CD4-positive, CD25-positive, alpha-beta regulatory T cell (primary cell): ENCODE data around the gene CLIC4. TPM values are rescaled to one million over a fixed set of nuclear protein-coding genes. Genes with fewer than 3 reads are reported as not detected.
"Not testable (repeated sequence)": the region's sequence is repeated elsewhere in the genome, so short reads cannot be mapped to it uniquely, and the experiment has no call there.

ENCODE experiments used
- ATAC-seq, 2 donors: fragments of 150-1000 bp; cut with Tn5 transposase; one replicate each; pipeline ENCODE4 v1.10.0; 2021; ENCODE audit warnings: low read depth in 2 of 2, moderate number of reproducible peaks in 2 of 2, moderate library complexity in 1 of 2
- DNase-seq, 3 donors: peaks; one replicate each; pipeline versions ENCODE4 v3.0.0 to v3.0.0-alpha.2; 2012 to 2022; ENCODE audit warnings: mixed read lengths in 1 of 3
- H3K27ac ChIP-seq: one replicate; pipeline ENCODE4 v1.7.0; 2013; ENCODE audit warnings: mild to moderate bottlenecking, low read length; ENCODE audit not compliant: insufficient read depth, poor library complexity, severe bottlenecking
- H3K27me3 ChIP-seq: one replicate; pipeline ENCODE4 v1.7.0; 2013; ENCODE audit warnings: low read length; ENCODE audit not compliant: control insufficient read depth, insufficient read depth
- H3K36me3 ChIP-seq: one replicate; pipeline ENCODE4 v1.7.0; 2013; ENCODE audit warnings: mild to moderate bottlenecking, low read length, moderate library complexity; ENCODE audit not compliant: control insufficient read depth, insufficient read depth
- H3K4me1 ChIP-seq: 2 replicates; pipeline ENCODE4 v1.7.0; 2013; ENCODE audit warnings: mild to moderate bottlenecking, low read length; ENCODE audit not compliant: insufficient read depth, control insufficient read depth, poor library complexity, severe bottlenecking
- H3K4me3 ChIP-seq: one replicate; pipeline ENCODE4 v1.7.0; 2013; ENCODE audit warnings: low read depth, mild to moderate bottlenecking, low read length, moderate library complexity
- H3K9me3 ChIP-seq, 2 experiments: 1 replicate in 1 of 2; 2 replicates in 1 of 2; pipeline ENCODE4 v1.7.0; 2013; ENCODE audit warnings: low read length in 2 of 2, mild to moderate bottlenecking in 1 of 2, moderate library complexity in 1 of 2; ENCODE audit not compliant: control insufficient read depth in 2 of 2
- H3K27ac Mint-ChIP-seq, 3 donors: one replicate each; pipeline ENCODE4 v1.8.0; 2020 to 2022; ENCODE audit warnings: mild to moderate bottlenecking in 3 of 3, mixed read lengths in 3 of 3, moderate library complexity in 2 of 3
- H3K27me3 Mint-ChIP-seq: one replicate; pipeline ENCODE4 v1.8.0; 2022; ENCODE audit warnings: mild to moderate bottlenecking, mixed read lengths
- H3K36me3 Mint-ChIP-seq: one replicate; pipeline ENCODE4 v1.8.0; 2020; ENCODE audit warnings: mixed read lengths
- H3K4me1 Mint-ChIP-seq, 4 donors: one replicate each; pipeline ENCODE4 v1.8.0; 2020 to 2022; ENCODE audit warnings: mixed read lengths in 4 of 4, mild to moderate bottlenecking in 1 of 4
- H3K4me3 Mint-ChIP-seq, 4 donors: one replicate each; pipeline ENCODE4 v1.8.0; 2020 to 2022; ENCODE audit warnings: mild to moderate bottlenecking in 4 of 4, mixed read lengths in 4 of 4, moderate library complexity in 3 of 4
- H3K9me3 Mint-ChIP-seq, 7 donors: one replicate each; pipeline ENCODE4 v1.8.0; 2020 to 2022; ENCODE audit warnings: mixed read lengths in 7 of 7, mild to moderate bottlenecking in 3 of 7, moderate library complexity in 2 of 7
- polyA plus RNA-seq, 4 donors: library from polyadenylated mRNA; unstranded; fragments of 300-500 nt; fragmentation: Illumina TruSeq; gene quantifications; one replicate each; pipeline ENCODE4 v1.2.3, GENCODE V29; 2021
- total RNA-seq: library from RNA; stranded (reverse); gene quantifications from one replicate; pipeline ENCODE4 v1.2.3, GENCODE V29; 2022

CLIC4 gene
- total and polyA plus RNA-seq, 5 donors from 2014 or later, result 0.08 to 2.1 (median 0.97) TPM

GRCh38 chr1:24733342-24733741 lies 11.9 kb upstream of the CLIC4 start:
- H3K27ac ChIP-seq, H3K4me3 Mint-ChIP-seq, H3K9me3 Mint-ChIP-seq, H3K36me3 ChIP-seq, H3K9me3 ChIP-seq, DNase-seq, H3K27me3 ChIP-seq, H3K36me3 Mint-ChIP-seq, H3K27me3 Mint-ChIP-seq, H3K4me1 Mint-ChIP-seq, H3K4me3 ChIP-seq, H3K27ac Mint-ChIP-seq, H3K4me1 ChIP-seq: not testable (repeated sequence)
- ATAC-seq, result peak in 1 of 2 donors; percentile 25

- ATAC-seq (no peak), DNase-seq (no peak)
- H3K4me1 Mint-ChIP-seq, result no peaks in the 10 kb centered on the region
- H3K4me3 ChIP-seq, result no peak overlapping the region
- no peaks in the 10 kb centered on the region for H3K9me3 Mint-ChIP-seq
- H3K4me3 Mint-ChIP-seq, result no peak overlapping the region
- H3K36me3 ChIP-seq, result no peaks in the 10 kb centered on the region
- no peak overlapping the region for H3K27ac Mint-ChIP-seq
- H3K27me3 Mint-ChIP-seq, result peaks cover 13% of the 10 kb centered on the region
- no peaks in the 10 kb centered on the region for H3K4me1 ChIP-seq
- H3K27me3 ChIP-seq, result no peaks in the 10 kb centered on the region
- H3K27ac ChIP-seq, result no peak overlapping the region
- no peaks in the 10 kb centered on the region for H3K36me3 Mint-ChIP-seq
- H3K9me3 ChIP-seq, result no peaks in the 10 kb centered on the region
Measured at GRCh38 chr1:24735156-24735508, 10.1 kb upstream of the CLIC4 start.

GRCh38 chr1:24735509-24736375 lies 9.5 kb upstream of the CLIC4 start:
- H3K27me3 ChIP-seq, result no peaks in the 10 kb centered on the region
- H3K4me3 ChIP-seq, result no peak overlapping the region
- H3K36me3 ChIP-seq, result no peaks in the 10 kb centered on the region
- H3K4me1 Mint-ChIP-seq, result no peaks in the 10 kb centered on the region
- no peaks in the 10 kb centered on the region for H3K4me1 ChIP-seq
- no peaks in the 10 kb centered on the region for H3K36me3 Mint-ChIP-seq
- DNase-seq, result no peak
- no peaks in the 10 kb centered on the region for H3K9me3 ChIP-seq
- no peak overlapping the region for H3K4me3 Mint-ChIP-seq
- H3K27ac ChIP-seq, result no peak overlapping the region
- peaks cover 13% of the 10 kb centered on the region for H3K27me3 Mint-ChIP-seq
- no peaks in the 10 kb centered on the region for H3K9me3 Mint-ChIP-seq
- no peak for ATAC-seq
- no peak overlapping the region for H3K27ac Mint-ChIP-seq

GRCh38 chr1:24737368-24738117 lies 7.7 kb upstream of the CLIC4 start:
- no peak for DNase-seq
- Mint-ChIP-seq H3K9me3 (peaks cover 0 to 4% (median 0%) of the 10 kb centered on the region in 7 donors), H3K4me1 (peaks cover 4 to 6% (median 4%) of the 10 kb centered on the region in 4 donors), H3K4me3 (no peak overlapping the region), H3K27me3 (peaks cover 20% of the 10 kb centered on the region), H3K36me3 (no peaks in the 10 kb centered on the region), H3K27ac (no peak overlapping the region)
- Histone ChIP-seq H3K4me3 (no peak overlapping the region), H3K27me3 (no peaks in the 10 kb centered on the region), H3K9me3 (no peaks in the 10 kb centered on the region), H3K36me3 (no peaks in the 10 kb centered on the region), H3K27ac (no peak overlapping the region), H3K4me1 (no peaks in the 10 kb centered on the region)
- no peak for ATAC-seq

GRCh38 chr1:24739241-24739640 lies 6.0 kb upstream of the CLIC4 start:
- H3K27me3 Mint-ChIP-seq, result peaks cover 19% of the 10 kb centered on the region
- peaks cover 2% of the 10 kb centered on the region for H3K27me3 ChIP-seq
- H3K4me3 Mint-ChIP-seq, result no peak overlapping the region
- no peaks in the 10 kb centered on the region for H3K36me3 ChIP-seq
- no peak overlapping the region for H3K4me3 ChIP-seq
- ATAC-seq (no peak), DNase-seq (no peak)
- no peak overlapping the region for H3K27ac Mint-ChIP-seq
- H3K4me1 ChIP-seq, result peaks cover under 1% of the 10 kb centered on the region
- no peak overlapping the region for H3K27ac ChIP-seq
- peaks cover 0 to 4% (median 0%) of the 10 kb centered on the region in 7 donors for H3K9me3 Mint-ChIP-seq
- peaks cover 9 to 16% (median 11%) of the 10 kb centered on the region in 4 donors for H3K4me1 Mint-ChIP-seq
- no peaks in the 10 kb centered on the region for H3K36me3 Mint-ChIP-seq
- H3K9me3 ChIP-seq, result no peaks in the 10 kb centered on the region

- peaks cover 2% of the 10 kb centered on the region for H3K27me3 ChIP-seq
- Mint-ChIP-seq H3K27me3 (peaks cover 37% of the 10 kb centered on the region), H3K4me1 (peaks cover 12 to 29% (median 19%) of the 10 kb centered on the region in 4 donors), H3K9me3 (peaks cover 0 to 4% (median 0%) of the 10 kb centered on the region in 7 donors), H3K27ac (peak overlapping the region in 1 of 3 donors; percentile 76), H3K36me3 (no peaks in the 10 kb centered on the region), H3K4me3 (peak overlapping the region in 3 of 4 donors; percentile 21 to 87 (median 45))
- H3K4me3 ChIP-seq, result no peak overlapping the region
- H3K9me3 ChIP-seq, result no peaks in the 10 kb centered on the region
- no peak for ATAC-seq
- H3K27ac ChIP-seq, result no peak overlapping the region
- H3K4me1 ChIP-seq, result peaks cover 18% of the 10 kb centered on the region
- no peaks in the 10 kb centered on the region for H3K36me3 ChIP-seq
- DNase-seq, result no peak
Measured at GRCh38 chr1:24742090-24742938, 2.9 kb upstream of the CLIC4 start.

- H3K36me3 ChIP-seq, result no peaks in the 10 kb centered on the region
- peaks cover 0 to 4% (median 0%) of the 10 kb centered on the region in 7 donors for H3K9me3 Mint-ChIP-seq
- H3K27me3 Mint-ChIP-seq, result peaks cover 50% of the 10 kb centered on the region
- peak overlapping the region; percentile 54 to 94 (median 80) for H3K4me3 Mint-ChIP-seq
- H3K36me3 Mint-ChIP-seq, result no peaks in the 10 kb centered on the region
- H3K4me1 Mint-ChIP-seq, result peaks cover 12 to 36% (median 20%) of the 10 kb centered on the region in 4 donors
- H3K9me3 ChIP-seq, result no peaks in the 10 kb centered on the region
- H3K27ac Mint-ChIP-seq, result peak overlapping the region in 1 of 3 donors; percentile 38
- no peak overlapping the region for H3K27ac ChIP-seq
- DNase-seq (no peak), ATAC-seq (no peak)
- H3K27me3 ChIP-seq, result peaks cover 2% of the 10 kb centered on the region
- H3K4me3 ChIP-seq, result no peak overlapping the region
- H3K4me1 ChIP-seq, result peaks cover 18% of the 10 kb centered on the region
Measured at GRCh38 chr1:24743404-24744211, 1.6 kb upstream of the CLIC4 start.
